Cerebellar cortex (tissue), 1 donor: ENCODE data around the gene PACRG.
A peak's percentile ranks its signal among the peaks of the same experiment; 100 is the strongest.

ENCODE experiments used
- DNase-seq: peaks from one replicate; pipeline ENCODE4 v3.0.0-alpha.2; 2015; ENCODE audit warnings: low spot score

Gene PACRG

DNA sequence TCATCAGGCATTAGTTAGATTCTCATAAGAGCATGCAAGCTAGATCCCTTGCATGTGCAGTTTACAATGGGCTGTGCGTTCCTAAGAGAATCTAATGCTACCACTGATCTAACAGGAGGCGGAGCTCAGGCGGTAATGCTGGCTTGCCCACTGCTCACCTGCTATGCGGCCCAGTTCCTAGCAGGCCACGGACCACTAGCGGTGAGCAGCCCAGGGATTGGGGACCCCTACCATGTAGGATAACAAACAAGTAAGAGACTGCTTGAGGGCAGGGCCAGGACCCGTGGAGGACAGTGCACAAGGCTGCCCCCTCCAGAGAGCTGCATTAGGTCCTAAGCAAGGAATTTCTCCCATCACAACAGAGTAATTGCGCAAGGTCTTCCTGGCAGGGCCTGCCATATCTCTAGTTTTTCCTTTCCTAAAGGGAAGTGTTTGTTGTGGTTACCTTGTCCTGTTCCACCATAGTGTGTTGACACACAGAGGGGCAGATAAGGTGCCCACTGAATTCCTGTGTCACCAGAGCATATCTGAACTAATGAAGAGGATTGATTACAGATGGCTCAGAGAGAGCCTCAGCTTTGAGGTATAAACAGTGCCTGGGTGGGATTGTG lies 58.0 kb downstream of the PACRG start:
- DNase-seq: no peak

- no peak for DNase-seq
Observed at GRCh38 chr6:162798546-162799266, 70.9 kb downstream of the PACRG start.

- no peak for DNase-seq
Observed at GRCh38 chr6:162814426-162814973, 86.7 kb downstream of the PACRG start.

- DNase-seq: no peak
Observed at GRCh38 chr6:162817196-162817595, 89.4 kb downstream of the PACRG start.

DNA sequence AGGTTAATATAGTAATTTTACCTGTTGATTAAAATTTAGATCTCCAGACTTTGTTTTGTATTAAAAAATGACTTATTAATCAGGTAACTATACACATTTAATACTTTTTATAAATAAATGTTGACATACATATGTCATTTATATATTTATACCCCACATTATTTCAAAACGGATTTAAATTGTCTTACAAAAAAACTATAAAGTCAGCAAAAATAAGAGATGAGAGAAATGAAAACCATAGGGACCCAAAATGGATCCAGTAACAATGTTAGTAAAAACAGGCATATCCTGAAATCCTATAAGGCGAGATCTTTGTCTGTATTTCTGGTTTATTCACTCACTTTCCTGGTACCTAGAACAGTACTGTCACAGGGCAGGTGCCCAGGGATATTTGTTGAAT lies 91.5 kb downstream of the PACRG start:
- no peak for DNase-seq

DNA sequence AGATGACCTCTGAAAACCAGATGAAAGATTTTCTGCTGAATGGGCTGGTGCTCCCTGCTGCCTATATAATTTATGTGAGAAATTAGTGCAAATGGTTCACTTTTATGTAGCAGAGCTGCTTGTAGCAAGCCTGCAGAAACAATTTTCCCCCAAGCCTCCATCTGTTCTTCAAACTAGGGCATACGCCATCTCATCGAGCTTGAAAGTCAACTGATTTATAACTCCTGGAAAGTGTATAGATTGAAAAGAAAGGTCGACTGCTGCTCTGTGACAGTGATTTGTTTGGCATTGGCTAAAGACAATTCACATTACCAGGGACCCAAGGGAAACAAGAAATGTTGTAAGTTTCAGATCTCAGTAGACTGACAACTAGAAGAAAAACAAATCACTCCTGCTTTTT lies 93.3 kb downstream of the PACRG start:
- DNase-seq: no peak

GRCh38 chr6:162825597-162825996 lies 97.8 kb downstream of the PACRG start:
- no peak for DNase-seq

- no peak for DNase-seq
Observed at GRCh38 chr6:162829013-162829742, 101.4 kb downstream of the PACRG start.

GRCh38 chr6:162833776-162834175 lies 106.0 kb downstream of the PACRG start:
- no peak for DNase-seq

DNA sequence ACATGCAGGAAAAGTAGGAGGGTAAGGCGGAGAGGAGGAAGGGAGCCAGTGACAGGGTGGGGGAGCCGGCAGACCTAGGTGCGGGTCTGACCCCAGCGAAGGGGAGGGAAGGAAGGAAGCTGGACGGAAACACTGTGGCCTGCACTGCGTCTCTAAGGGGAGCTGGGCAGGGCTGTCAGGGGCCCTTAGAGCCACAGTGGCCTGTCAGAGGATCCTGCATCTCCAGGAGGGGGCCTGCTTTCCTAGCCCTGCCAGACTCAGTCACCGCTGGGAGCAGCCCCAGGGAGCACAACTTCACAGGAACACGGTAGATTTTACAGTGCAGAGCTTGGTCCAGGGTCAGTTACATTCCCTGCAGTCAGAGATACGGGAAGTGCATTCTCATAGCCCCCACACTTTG lies 118.2 kb downstream of the PACRG start:
- no peak for DNase-seq

DNA sequence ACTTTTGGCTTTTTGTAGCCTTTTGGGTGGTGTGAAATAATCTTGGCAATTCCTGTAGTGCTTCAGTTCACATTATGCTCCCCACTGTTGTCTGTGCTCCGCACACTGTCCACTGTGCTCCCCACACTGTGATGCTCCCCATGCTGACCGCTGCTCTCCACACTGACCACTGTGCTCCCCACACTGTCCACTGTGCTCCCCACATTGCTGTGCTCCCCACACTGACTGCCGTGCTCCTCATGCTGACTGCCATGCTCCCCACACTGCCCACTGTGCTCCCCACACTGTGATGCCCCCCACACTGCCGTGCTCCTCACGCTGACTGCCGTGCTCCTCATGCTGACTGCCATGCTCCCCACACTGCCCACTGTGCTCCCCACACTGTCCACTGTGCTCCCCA lies 118.9 kb downstream of the PACRG start:
- no peak for DNase-seq

DNA sequence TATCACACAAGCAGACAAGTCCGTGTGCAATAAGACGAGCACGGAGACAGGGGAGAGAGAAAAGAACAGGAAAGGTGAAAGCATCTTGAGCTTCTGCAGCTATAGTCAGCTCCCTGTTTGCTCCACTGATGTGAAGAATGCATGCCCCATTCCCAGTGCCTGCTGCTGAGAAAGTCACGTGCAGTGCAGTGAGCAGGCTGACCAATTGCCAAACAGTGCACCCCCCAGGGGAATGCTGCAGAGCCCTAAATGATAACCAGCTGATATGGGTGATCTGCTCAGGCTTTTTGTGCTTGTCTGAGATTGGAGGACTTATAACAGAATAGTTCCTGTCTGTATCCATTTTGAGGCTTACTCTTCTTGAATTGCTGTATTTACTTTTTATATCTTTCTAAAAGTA lies 121.5 kb downstream of the PACRG start:
- DNase-seq: no peak

GRCh38 chr6:162852192-162852591 lies 124.4 kb downstream of the PACRG start:
- DNase-seq: no peak

DNA sequence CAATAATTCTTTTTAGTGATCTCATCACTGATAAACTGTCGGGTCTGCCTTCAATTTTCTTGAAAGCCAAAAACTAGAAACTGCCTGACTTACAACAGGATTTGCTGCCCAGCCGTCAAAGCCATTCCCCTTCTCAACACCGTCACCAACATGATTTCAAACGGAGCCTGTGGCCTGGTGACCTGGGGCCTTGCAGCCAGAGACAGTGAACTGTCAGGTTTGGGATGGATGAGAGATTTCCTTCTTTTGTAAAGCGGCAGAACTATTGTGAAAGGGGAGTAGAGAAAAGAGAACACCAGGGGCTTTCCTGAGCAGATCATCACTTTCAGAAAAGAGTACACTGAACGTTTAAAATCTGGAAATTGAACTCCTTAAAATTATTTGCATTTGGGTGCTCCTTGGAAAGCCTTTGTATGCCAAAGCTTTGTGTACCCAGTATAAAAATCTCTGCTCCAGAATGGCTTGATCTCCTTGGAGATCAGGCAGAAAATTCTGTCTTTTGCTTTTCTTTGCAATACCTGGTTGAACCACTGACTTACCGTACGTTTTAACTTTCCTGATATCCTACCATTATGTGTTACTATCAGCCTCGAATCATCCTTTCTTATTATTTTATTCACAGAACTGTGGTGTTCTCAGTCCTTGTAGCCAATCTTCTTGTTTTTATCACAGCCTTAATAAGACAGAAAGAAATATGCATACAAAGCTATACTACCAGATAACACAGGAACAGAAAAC lies 125.2 kb downstream of the PACRG start:
- no peak for DNase-seq

GRCh38 chr6:162854228-162854627 lies 126.5 kb downstream of the PACRG start:
- DNase-seq: no peak

GRCh38 chr6:162854734-162855191 lies 127.0 kb downstream of the PACRG start:
- DNase-seq: peak; percentile 2

GRCh38 chr6:162856885-162857284 lies 129.1 kb downstream of the PACRG start:
- peak; percentile 71 for DNase-seq

- DNase-seq: peak; percentile 9
Observed at GRCh38 chr6:162857326-162857725, 129.6 kb downstream of the PACRG start.

- DNase-seq: no peak
Observed at GRCh38 chr6:162862462-162862861, 134.7 kb downstream of the PACRG start.

DNA sequence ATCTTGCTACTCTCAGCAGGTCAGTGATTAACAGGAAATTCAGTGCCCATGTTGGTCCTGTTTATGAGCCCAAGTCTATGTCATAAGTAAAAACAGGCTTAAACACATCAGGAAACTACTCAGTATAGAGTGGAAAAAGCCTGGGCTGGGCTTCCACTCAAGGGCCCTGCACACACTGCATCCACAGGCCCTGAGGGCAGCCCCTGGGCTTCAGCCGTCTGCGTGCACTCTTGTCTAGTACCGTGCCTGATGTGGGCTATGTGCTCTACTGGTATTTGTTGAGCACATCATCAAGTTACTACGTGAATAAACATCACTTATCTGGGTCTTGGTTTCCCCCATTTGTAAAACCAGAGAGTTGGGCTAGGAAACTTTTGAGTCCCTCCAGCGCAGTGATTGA lies 135.2 kb downstream of the PACRG start:
- DNase-seq: no peak

DNA sequence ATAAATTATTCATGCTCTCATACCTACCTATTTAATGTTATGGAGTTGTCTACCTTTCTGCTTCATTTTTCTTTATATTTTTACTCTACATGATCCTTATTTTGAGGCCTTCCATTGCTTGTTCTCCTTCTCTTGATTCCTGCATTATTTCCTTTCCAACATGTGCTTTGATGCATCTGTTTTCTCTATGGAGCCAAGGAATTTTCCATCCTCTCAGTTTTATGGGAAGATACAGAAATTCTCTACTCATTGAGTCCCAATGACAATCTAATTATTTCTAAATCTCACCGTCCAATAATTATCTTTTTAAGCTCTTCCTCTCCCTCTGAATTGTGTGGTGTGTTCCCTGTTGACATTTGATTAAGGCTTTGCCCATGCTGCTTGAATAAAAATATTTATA lies 136.0 kb downstream of the PACRG start:
- no peak for DNase-seq

- DNase-seq: no peak
Observed at GRCh38 chr6:162864911-162865310, 137.1 kb downstream of the PACRG start.
